Fibroblast of lung (primary cell): Measurements from ENCODE around the gene EIF4A2. TPM values are rescaled to one million over a fixed set of nuclear protein-coding genes. Genes with fewer than 3 reads are reported as not detected.

Source experiments
- DNase-seq, 2 donors: peaks; one replicate each; pipeline versions ENCODE4 v3.0.0 to v3.0.0-alpha.2; 2010; ENCODE audit warnings: low read depth in 2 of 2
- H2AFZ ChIP-seq: 2 replicates; pipeline ENCODE4 v1.5.1; 2012; ENCODE audit warnings: low read length, control low read depth, inconsistent platforms
- H3K27ac ChIP-seq: 2 replicates; pipeline ENCODE4 v1.5.1; 2011; ENCODE audit warnings: low read length, control low read depth; ENCODE audit not compliant: insufficient read depth
- H3K27me3 ChIP-seq: 2 replicates; pipeline ENCODE4 v1.5.1; 2011; ENCODE audit warnings: mild to moderate bottlenecking, low read length; ENCODE audit not compliant: control insufficient read depth, insufficient read depth
- H3K36me3 ChIP-seq: 2 replicates; pipeline ENCODE4 v1.5.1; 2011; ENCODE audit warnings: low read length; ENCODE audit not compliant: control insufficient read depth, insufficient read depth
- H3K4me1 ChIP-seq: 2 replicates; pipeline ENCODE4 v1.5.1; 2011; ENCODE audit warnings: low read length; ENCODE audit not compliant: control insufficient read depth, insufficient read depth; ENCODE audit errors: extremely low read depth
- H3K4me2 ChIP-seq: 2 replicates; pipeline ENCODE4 v1.5.1; 2011; ENCODE audit warnings: low read length, control low read depth; ENCODE audit not compliant: insufficient read depth; ENCODE audit errors: extremely low read depth
- H3K4me3 ChIP-seq, 4 experiments: fragments of 200-600 bp in 1 of 4; sonication (generic) in 1 of 4; replicated peaks in 1 of 4; 2 replicates each; pipeline ENCODE4 v1.5.1; 2011 to 2016; ENCODE audit warnings: low read length in 4 of 4, low read depth in 3 of 4, mild to moderate bottlenecking in 3 of 4, control low read depth in 2 of 4, inconsistent platforms in 1 of 4, mixed read lengths in 1 of 4; ENCODE audit not compliant: insufficient read depth in 1 of 4; ENCODE audit errors: control extremely low read depth in 1 of 4
- H3K79me2 ChIP-seq: 2 replicates; pipeline ENCODE4 v1.5.1; 2012; ENCODE audit warnings: mild to moderate bottlenecking, low read length, inconsistent platforms; ENCODE audit not compliant: control insufficient read depth, insufficient read depth
- H3K9ac ChIP-seq: 2 replicates; pipeline ENCODE4 v1.5.1; 2011; ENCODE audit warnings: mild to moderate bottlenecking, low read length, control low read depth; ENCODE audit not compliant: insufficient read depth
- H3K9me3 ChIP-seq: 2 replicates; pipeline ENCODE4 v1.5.1; 2012; ENCODE audit warnings: low read depth, low read length; ENCODE audit not compliant: control insufficient read depth, insufficient read depth
- H4K20me1 ChIP-seq: 2 replicates; pipeline ENCODE4 v1.5.1; 2011; ENCODE audit warnings: low read length; ENCODE audit not compliant: control insufficient read depth, insufficient read depth; ENCODE audit errors: extremely low read depth
- CTCF ChIP-seq, 2 donors: IDR thresholded peaks in 1 of 2; conservative IDR thresholded peaks in 1 of 2; 1 replicate in 1 of 2; 2 replicates in 1 of 2; pipeline ENCODE4 v1.5.1; 2011 to 2012; ENCODE audit warnings: low read length in 2 of 2, control low read depth in 1 of 2, inconsistent platforms in 1 of 2, low read depth in 1 of 2, mild to moderate bottlenecking in 1 of 2
- EZH2 ChIP-seq: IDR thresholded peaks from 2 replicates; pipeline ENCODE4 v1.5.1; 2012; ENCODE audit warnings: low read length, control low read depth, mild to moderate bottlenecking; ENCODE audit errors: missing control alignments
- polyA plus RNA-seq, 2 donors: library from polyadenylated mRNA; depleted of rRNA in 1 of 2; stranded (reverse) in 1 of 2; unstranded in 1 of 2; fragments of >200 nt; gene quantifications; 2 replicates each; pipeline ENCODE4 v1.2.1, GENCODE V29; 2011 to 2012; ENCODE audit warnings: missing spikeins in 1 of 2
- total RNA-seq: library from RNA; depleted of rRNA; stranded (reverse); fragments of >200 nt; gene quantifications from 2 replicates; pipeline ENCODE4 v1.2.1, GENCODE V29; 2014

The EIF4A2 gene
- total and polyA plus RNA-seq, 2 donors (not counting 1 experiment from before 2014, with no cell fraction given) = 432 to 1,128 TPM

- H3K27me3 ChIP-seq = no peaks in the 10 kb centered on the region
- no peak overlapping the region for H3K27ac ChIP-seq
- TF ChIP-seq EZH2 = no peak
- no peaks in the 10 kb centered on the region for H3K9me3 ChIP-seq
- no peak overlapping the region for H3K4me3 ChIP-seq
- peaks cover 8% of the 10 kb centered on the region for H4K20me1 ChIP-seq
- H3K4me1 ChIP-seq = no peaks in the 10 kb centered on the region
- peaks cover 38% of the 10 kb centered on the region for H3K79me2 ChIP-seq
- H3K36me3 ChIP-seq = peaks cover 16% of the 10 kb centered on the region
- peak in 1 of 2 donors; percentile 22 for DNase-seq
- H3K9ac ChIP-seq = no peak overlapping the region
- no peak overlapping the region for H3K4me2 ChIP-seq
- H2AFZ ChIP-seq = no peak overlapping the region
These were observed 6.3 kb downstream of the EIF4A2 start for GRCh38 chr3:186789554-186790260.

- Histone ChIP-seq H3K27me3 (no peaks in the 10 kb centered on the region), H3K27ac (peak overlapping the region; percentile 19)
- DNase-seq = peak; percentile 63 to 67
These were observed 7.0 kb downstream of the EIF4A2 start for GRCh38 chr3:186790261-186790981.

GRCh38 chr3:186798239-186798874 lies 15.0 kb downstream of the EIF4A2 start:
- no peak for TF ChIP-seq CTCF (conservative IDR thresholded peaks at IDR 0.05 in 1 of 2, IDR thresholded peaks at IDR 0.05 in 1 of 2; ENCODE audit: low read depth in 1 of 2, low read length in 2 of 2)
- TF ChIP-seq EZH2 = no peak
- Histone ChIP-seq H3K4me3 (no peak overlapping the region), H3K4me1 (no peaks in the 10 kb centered on the region), H3K4me2 (no peak overlapping the region), H3K27ac (no peak overlapping the region), H3K9me3 (no peaks in the 10 kb centered on the region), H4K20me1 (no peaks in the 10 kb centered on the region), H3K36me3 (peaks cover 4% of the 10 kb centered on the region), H3K27me3 (no peaks in the 10 kb centered on the region), H2AFZ (no peak overlapping the region), H3K79me2 (no peaks in the 10 kb centered on the region), H3K9ac (no peak overlapping the region)
- DNase-seq = no peak

More at GRCh38 chr3:186790261-186790981, 7.0 kb downstream of the EIF4A2 start:
- peaks cover 13% of the 10 kb centered on the region for H3K36me3 ChIP-seq
- H3K4me3 ChIP-seq = no peak overlapping the region
- TF ChIP-seq EZH2 (no peak), CTCF (conservative IDR thresholded peaks at IDR 0.05 in 1 of 2, IDR thresholded peaks at IDR 0.05 in 1 of 2; ENCODE audit: low read depth in 1 of 2, low read length in 2 of 2) (peak in 1 of 2 donors; percentile 17)
- H3K9ac ChIP-seq = no peak overlapping the region
- H3K9me3 ChIP-seq = no peaks in the 10 kb centered on the region
- peaks cover 3% of the 10 kb centered on the region for H4K20me1 ChIP-seq
- H3K79me2 ChIP-seq = peaks cover 30% of the 10 kb centered on the region
- H3K4me2 ChIP-seq = no peak overlapping the region
- no peak overlapping the region for H2AFZ ChIP-seq
- H3K4me1 ChIP-seq = no peaks in the 10 kb centered on the region
